H1 (cell line): ENCODE data around the gene CREG2. TPM values are rescaled to one million over a fixed set of nuclear protein-coding genes. Genes with fewer than 3 reads are reported as not detected.

Source experiments
- CTCF ChIA-PET: fragments of 300-600 bp; sonication (Branson Sonifier 250); formaldehyde crosslinking; loops from one replicate; lab custom pipeline; 2021; ENCODE audit not compliant: partially characterized antibody; lab: Charles Lee
- POLR2A ChIA-PET: fragments of 300-600 bp; sonication (Branson Sonifier 250); formaldehyde crosslinking; loops from one replicate; lab custom pipeline; 2021; ENCODE audit warnings: inconsistent platforms; ENCODE audit not compliant: partially characterized antibody; lab: Charles Lee
- DNase-seq, 2 experiments: peaks; one replicate each; pipeline versions ENCODE4 v3.0.0 to v3.0.0-alpha.2; 2010 to 2022; ENCODE audit warnings: low spot score in 2 of 2, low read depth in 1 of 2, mixed read lengths in 1 of 2
- FAIRE-seq: peaks from 2 replicates; lab custom pipeline; 2011; peaks lifted over from hg19 to GRCh38; lab: Jason Lieb, UNC
- H2AFZ ChIP-seq: 2 replicates; pipeline ENCODE4 v1.8.1; 2012; ENCODE audit warnings: low read length, inconsistent platforms
- H2AK5ac ChIP-seq: 2 replicates; pipeline ENCODE4 v1.6.1; 2013; ENCODE audit warnings: low read depth, low read length
- H2BK120ac ChIP-seq: replicated peaks from 2 replicates; pipeline ENCODE3; 2013; ENCODE audit warnings: low read depth, low read length, inconsistent platforms
- H2BK12ac ChIP-seq: 2 replicates; pipeline ENCODE4 v1.6.1; 2013; ENCODE audit warnings: low read depth, low read length
- H2BK15ac ChIP-seq: 2 replicates; pipeline ENCODE4 v1.6.1; 2013; ENCODE audit warnings: low read length
- H2BK20ac ChIP-seq: 2 replicates; pipeline ENCODE4 v1.6.1; 2013; ENCODE audit warnings: low read length
- H2BK5ac ChIP-seq: 2 replicates; pipeline ENCODE4 v1.6.1; 2013; ENCODE audit warnings: low read depth, low read length
- H3K14ac ChIP-seq: 2 replicates; pipeline ENCODE4 v1.6.1; 2013; ENCODE audit warnings: inconsistent platforms; ENCODE audit not compliant: insufficient read length
- H3K18ac ChIP-seq: 2 replicates; pipeline ENCODE4 v1.6.1; 2013; ENCODE audit warnings: low read length; ENCODE audit errors: extremely low read depth
- H3K23ac ChIP-seq: 2 replicates; pipeline ENCODE4 v1.6.1; 2013; ENCODE audit warnings: inconsistent platforms; ENCODE audit not compliant: insufficient read length
- H3K23me2 ChIP-seq: 2 replicates; pipeline ENCODE4 v1.6.1; 2013; ENCODE audit warnings: low read depth, low read length
- H3K27ac ChIP-seq: 2 replicates; pipeline ENCODE4 v1.6.1; 2011; ENCODE audit warnings: low read depth, low read length, inconsistent platforms
- H3K27me3 ChIP-seq, 4 experiments: replicated peaks in 1 of 4; 1 replicate in 1 of 4; 2 replicates in 3 of 4; pipeline versions ENCODE4 v1.6.1 to v1.8.1; 2011 to 2013; ENCODE audit warnings: low read length in 3 of 4, mild to moderate bottlenecking in 3 of 4, inconsistent platforms in 2 of 4, mixed read lengths in 2 of 4, moderate library complexity in 1 of 4; ENCODE audit not compliant: control insufficient read depth in 3 of 4, insufficient read depth in 3 of 4; ENCODE audit errors: extremely low read depth in 1 of 4
- H3K36me3 ChIP-seq, 4 experiments: 2 replicates each; pipeline versions ENCODE4 v1.6.1 to v1.8.1; 2011 to 2013; ENCODE audit warnings: mild to moderate bottlenecking in 4 of 4, low read length in 3 of 4, moderate library complexity in 2 of 4, control low read depth in 1 of 4, inconsistent platforms in 1 of 4; ENCODE audit not compliant: insufficient read depth in 4 of 4, control insufficient read depth in 2 of 4
- H3K4ac ChIP-seq: replicated peaks from 2 replicates; pipeline ENCODE3; 2013; ENCODE audit warnings: low read length, low read depth, mixed read lengths, inconsistent platforms; ENCODE audit not compliant: insufficient read length
- H3K4me1 ChIP-seq, 4 experiments: replicated peaks in 1 of 4; 1 replicate in 1 of 4; 2 replicates in 3 of 4; pipeline versions ENCODE4 v1.6.1 to v1.8.1; 2011 to 2013; ENCODE audit warnings: low read length in 3 of 4, inconsistent platforms in 2 of 4, mixed read lengths in 1 of 4; ENCODE audit not compliant: insufficient read depth in 4 of 4, control insufficient read depth in 3 of 4
- H3K4me2 ChIP-seq, 2 experiments: 2 replicates each; pipeline versions ENCODE4 v1.6.1 to v1.8.1; 2011 to 2013; ENCODE audit warnings: low read depth in 2 of 2, low read length in 2 of 2, control low read depth in 1 of 2, inconsistent platforms in 1 of 2, mild to moderate bottlenecking in 1 of 2; ENCODE audit not compliant: insufficient read depth in 1 of 2
- H3K4me3 ChIP-seq, 4 experiments: fragments of 200-600, 300-600 bp in 1 of 4; sonication (generic), shearing (Covaris generic), sonication (Bioruptor Twin) in 1 of 4; 2 replicates each; pipeline versions ENCODE4 v1.5.1 to v1.8.1; 2011 to 2016; ENCODE audit warnings: low read length in 4 of 4, low read depth in 3 of 4, control low read depth in 2 of 4, inconsistent platforms in 2 of 4, mild to moderate bottlenecking in 2 of 4, mixed read lengths in 1 of 4, moderate library complexity in 1 of 4; ENCODE audit not compliant: insufficient read depth in 2 of 4; ENCODE audit errors: extremely low read depth in 1 of 4
- H3K56ac ChIP-seq: replicated peaks from 2 replicates; pipeline ENCODE3; 2013; ENCODE audit warnings: low read depth, mild to moderate bottlenecking, mixed read lengths, low read length, inconsistent platforms; ENCODE audit not compliant: insufficient read length
- H3K79me1 ChIP-seq: 2 replicates; pipeline ENCODE4 v1.6.1; 2013; ENCODE audit warnings: low read depth, low read length, control low read depth
- H3K79me2 ChIP-seq, 2 experiments: 2 replicates each; pipeline versions ENCODE4 v1.6.1 to v1.8.1; 2012 to 2013; ENCODE audit warnings: low read length in 2 of 2, mild to moderate bottlenecking in 2 of 2, inconsistent platforms in 1 of 2; ENCODE audit not compliant: insufficient read depth in 2 of 2, control insufficient read depth in 1 of 2
- H3K9ac ChIP-seq, 4 experiments: replicated peaks in 1 of 4; 1 replicate in 1 of 4; 2 replicates in 3 of 4; pipeline versions ENCODE4 v1.6.1 to v1.8.1; 2011 to 2013; ENCODE audit warnings: low read depth in 3 of 4, low read length in 3 of 4, control low read depth in 2 of 4, mild to moderate bottlenecking in 2 of 4, moderate library complexity in 2 of 4, inconsistent platforms in 1 of 4; ENCODE audit errors: extremely low read depth in 1 of 4
- H3K9me3 ChIP-seq, 2 experiments: 2 replicates each; pipeline versions ENCODE4 v1.6.1 to v1.8.1; 2012 to 2013; ENCODE audit warnings: mild to moderate bottlenecking in 2 of 2, moderate library complexity in 2 of 2, control low read depth in 1 of 2, inconsistent platforms in 1 of 2, low read depth in 1 of 2, low read length in 1 of 2, mixed read lengths in 1 of 2; ENCODE audit not compliant: insufficient read depth in 2 of 2
- H4K20me1 ChIP-seq, 2 experiments: replicated peaks in 1 of 2; 2 replicates each; pipeline versions ENCODE3 to v1.8.1; 2011 to 2013; ENCODE audit warnings: inconsistent platforms in 2 of 2, low read length in 2 of 2, mild to moderate bottlenecking in 1 of 2; ENCODE audit not compliant: insufficient read depth in 2 of 2, control insufficient read depth in 1 of 2
- H4K5ac ChIP-seq: 2 replicates; pipeline ENCODE4 v1.6.1; 2013; ENCODE audit warnings: low read length, low read depth, mixed read lengths, inconsistent platforms; ENCODE audit not compliant: insufficient read length
- H4K8ac ChIP-seq: 2 replicates; pipeline ENCODE4 v1.8.0; 2013; ENCODE audit warnings: mild to moderate bottlenecking, moderate library complexity, low read length, inconsistent platforms; ENCODE audit not compliant: insufficient read depth; ENCODE audit errors: extremely low read depth
- H4K91ac ChIP-seq: replicated peaks from 2 replicates; pipeline ENCODE3; 2013; ENCODE audit warnings: low read length, mixed read lengths, inconsistent platforms; ENCODE audit not compliant: insufficient read length
- CREB1 ChIP-seq: IDR thresholded peaks from 2 replicates; pipeline ENCODE4 v1.6.1; 2012; ENCODE audit warnings: inconsistent platforms
- GABPA ChIP-seq: IDR thresholded peaks from 2 replicates; pipeline ENCODE4 v1.6.1; 2011; ENCODE audit warnings: mild to moderate bottlenecking, low read length, moderate library complexity, borderline replicate concordance; ENCODE audit not compliant: insufficient read depth
- HDAC6 ChIP-seq: IDR thresholded peaks from one replicate; pipeline ENCODE4 v1.7.1; 2012; ENCODE audit warnings: low read depth, mild to moderate bottlenecking, inconsistent platforms, low read length, moderate library complexity
- KDM1A ChIP-seq: fragments of 200-600, 300-600 bp; sonication (generic); IDR thresholded peaks from 2 replicates; pipeline ENCODE4 v1.7.1; 2016; ENCODE audit warnings: mild to moderate bottlenecking, low read length, borderline replicate concordance
- KDM4A ChIP-seq: IDR thresholded peaks from one replicate; pipeline ENCODE4 v1.7.1; 2012; ENCODE audit warnings: low read depth, mild to moderate bottlenecking, moderate library complexity, low read length, inconsistent platforms; ENCODE audit not compliant: severe bottlenecking
- PHF8 ChIP-seq: fragments of 200-600 bp; sonication (generic); conservative IDR thresholded peaks from 2 replicates; pipeline ENCODE4 v1.7.1; 2012; ENCODE audit warnings: low read depth, mild to moderate bottlenecking, inconsistent platforms, low read length, moderate library complexity
- RAD21 ChIP-seq, 2 experiments: IDR thresholded peaks in 1 of 2; conservative IDR thresholded peaks in 1 of 2; 2 replicates each; pipeline ENCODE4 v1.6.1; 2011; ENCODE audit warnings: low read depth in 2 of 2, low read length in 2 of 2, improper control_type of control experiment in 1 of 2, inconsistent platforms in 1 of 2, mild to moderate bottlenecking in 1 of 2, moderate library complexity in 1 of 2
- RFX5 ChIP-seq: IDR thresholded peaks from 2 replicates; pipeline ENCODE4 v1.6.1; 2011; ENCODE audit warnings: low read depth, low read length, improper control_type of control experiment, borderline replicate concordance
- RXRA ChIP-seq: IDR thresholded peaks from 2 replicates; pipeline ENCODE4 v1.6.1; 2011; ENCODE audit warnings: low read depth, mild to moderate bottlenecking, low read length, moderate library complexity; ENCODE audit not compliant: insufficient read depth
- SIRT6 ChIP-seq: IDR thresholded peaks from one replicate; pipeline ENCODE4 v1.7.1; 2012; ENCODE audit warnings: low read length, inconsistent platforms
- ZNF274 ChIP-seq: IDR thresholded peaks from 2 replicates; pipeline ENCODE4 v1.7.0; 2012; ENCODE audit warnings: low read length, borderline replicate concordance; ENCODE audit errors: extremely low read depth
- WGBS, 2 experiments: shearing (Covaris generic) in 1 of 2; methylation state at CpG; one replicate each; pipeline versions ENCODE4 v1.1.6 to v1.1.7; 2013 to 2015; ENCODE audit warnings: low lambda C conversion rate in 2 of 2, mixed read lengths in 2 of 2, inconsistent platforms in 1 of 2, low coverage in 1 of 2, missing lambda C conversion rate in 1 of 2; ENCODE audit not compliant: insufficient replicate concordance in 2 of 2, insufficient coverage in 1 of 2, insufficient read length in 1 of 2; ENCODE audit errors: extremely low coverage in 1 of 2, missing lambda C conversion rate in 1 of 2; 5-methylcytosine and 5-hydroxymethylcytosine counted together
- polyA plus RNA-seq, 7 experiments: library from polyadenylated mRNA; depleted of rRNA in 3 of 7; stranded (reverse) in 5 of 7; unstranded in 2 of 7; fragments of >200 nt in 5 of 7; fragments of 200-250 nt in 2 of 7; gene quantifications; 1 replicate in 5 of 7; 2 replicates in 1 of 7; 4 replicates in 1 of 7; pipeline versions ENCODE4 v1.2.1 to v1.2.3, GENCODE V29; 2011 to 2013; ENCODE audit warnings: missing spikeins in 2 of 7, mixed read lengths in 2 of 7
- total RNA-seq: library from RNA; stranded (reverse); fragmentation: NEBNext Ultra II Directional; extraction: Animal tissue kit (Norgen Biotek cat#: 25700); gene quantifications from 2 replicates; pipeline ENCODE4 v1.2.1, GENCODE V29; 2021
- TF ChIP-seq, protein P1 (sequence below): IDR thresholded peaks from 2 replicates; pipeline ENCODE4 v1.6.1; 2012; ENCODE audit warnings: low read length, inconsistent platforms

Gene CREG2
- total and polyA plus RNA-seq, 2 of the 8 experiments (the other 6 are each of a cell fraction or from before 2014, with no cell fraction given) = 2.0 to 2.2 TPM

DNA sequence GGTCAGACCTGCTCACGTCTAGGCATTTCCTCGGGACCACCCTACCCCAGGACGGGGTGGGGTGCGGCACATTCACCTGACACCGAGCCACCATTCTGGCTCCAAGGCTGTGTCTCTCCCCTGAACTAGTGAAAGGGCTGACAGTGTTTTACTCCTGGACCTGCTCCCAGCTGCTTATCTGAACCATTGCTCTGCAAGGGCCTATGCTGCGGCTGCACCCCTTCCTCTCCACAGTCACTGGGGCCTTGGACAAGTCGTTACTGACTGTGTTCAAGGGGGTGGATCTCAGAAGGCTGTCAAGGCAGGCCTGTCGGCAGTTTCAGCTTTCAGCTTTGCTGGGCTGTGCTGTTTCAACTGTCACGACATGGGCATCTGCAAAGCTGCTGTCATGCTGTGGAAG lies 11.7 kb downstream of the CREG2 start:
- Histone ChIP-seq H2AFZ (no peak overlapping the region), H3K9me3 (0 out of 4 replicates have a peak, but pooled peaks cover 0 to 5% of the 10 kb centered on the region in 2 experiments), H2BK20ac (no peak overlapping the region), H3K23me2 (no peaks in the 10 kb centered on the region), H3K79me2 (no peaks in the 10 kb centered on the region), H3K27me3 (no peaks in the 10 kb centered on the region), H3K79me1 (no peaks in the 10 kb centered on the region), H3K56ac (no peak overlapping the region), H3K18ac (peak overlapping the region; percentile 24; the same call in 1 of the 2 replicates), H3K4me2 (no peak overlapping the region), H4K91ac (no peak overlapping the region), H3K23ac (no peak overlapping the region), H3K14ac (no peak overlapping the region), H2BK15ac (no peak overlapping the region), H3K9ac (no peak overlapping the region), H3K27ac (no peak overlapping the region), H2BK5ac (no peak overlapping the region), H3K4ac (no peak overlapping the region), H4K5ac (no peak overlapping the region), H2BK120ac (no peak overlapping the region), H3K4me1 (no peaks in the 10 kb centered on the region; a peak in 1 of 7 replicates), H4K20me1 (no peaks in the 10 kb centered on the region), H4K8ac (peak overlapping the region; percentile 71), H3K4me3 (no peak overlapping the region), H2AK5ac (no peak overlapping the region), H2BK12ac (no peak overlapping the region), H3K36me3 (no peaks in the 10 kb centered on the region)
- POLR2A ChIA-PET = no interaction called here
- DNase-seq (no peak), FAIRE-seq (no peak)
- CTCF ChIA-PET = interaction anchor here (1.4 kb wide), 1 partner anchor 10 kb away, joined by 6 read pairs; no protein-coding TSS in a partner anchor
- 85% methylated on average over 9 of the region's 9 CpGs; no CpG with 5 or more reads in 1 of the 2 experiments for WGBS, 2 experiments
- TF ChIP-seq RFX5 (no peak), KDM4A (no peak), RXRA (no peak), CREB1 (no peak), RAD21 (IDR thresholded peaks at IDR 0.05 in 1 of 2, conservative IDR thresholded peaks at IDR 0.05 in 1 of 2; ENCODE audit: low read depth in 2 of 2, low read length in 2 of 2) (no peak), KDM1A (no peak), SIRT6 (no peak), PHF8 (no peak), ZNF274 (no peak), GABPA (no peak), HDAC6 (no peak)
- TF ChIP-seq, protein P1, sequence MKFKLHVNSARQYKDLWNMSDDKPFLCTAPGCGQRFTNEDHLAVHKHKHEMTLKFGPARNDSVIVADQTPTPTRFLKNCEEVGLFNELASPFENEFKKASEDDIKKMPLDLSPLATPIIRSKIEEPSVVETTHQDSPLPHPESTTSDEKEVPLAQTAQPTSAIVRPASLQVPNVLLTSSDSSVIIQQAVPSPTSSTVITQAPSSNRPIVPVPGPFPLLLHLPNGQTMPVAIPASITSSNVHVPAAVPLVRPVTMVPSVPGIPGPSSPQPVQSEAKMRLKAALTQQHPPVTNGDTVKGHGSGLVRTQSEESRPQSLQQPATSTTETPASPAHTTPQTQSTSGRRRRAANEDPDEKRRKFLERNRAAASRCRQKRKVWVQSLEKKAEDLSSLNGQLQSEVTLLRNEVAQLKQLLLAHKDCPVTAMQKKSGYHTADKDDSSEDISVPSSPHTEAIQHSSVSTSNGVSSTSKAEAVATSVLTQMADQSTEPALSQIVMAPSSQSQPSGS = no peak
